Measurements from ENCODE around the gene NAPB.

- TF ChIP-seq POLR2A (IDR thresholded peaks at IDR 0.05): no peak
- no peak for TF ChIP-seq CTCF (IDR thresholded peaks at IDR 0.05)
These were observed 1.0 kb downstream of the NAPB start for GRCh38 chr20:23419995-23420901.

All from right lobe of liver (tissue), 4 donors.